Tibial artery (tissue), 4 donors: ENCODE results near the gene SLC12A5.

Experiments
- DNase-seq, 2 donors: peaks; one replicate each; pipeline ENCODE4 v3.0.0-alpha.2; 2019
- H3K27ac ChIP-seq, 2 donors: fragments of 200-600 bp; sonication (generic) in 1 of 2; 1 replicate in 1 of 2; 2 replicates in 1 of 2; pipeline ENCODE4 v1.5.1; 2018 to 2019; ENCODE audit warnings: mild to moderate bottlenecking in 1 of 2
- H3K27me3 ChIP-seq, 2 donors: fragments of 200-600 bp; sonication (generic) in 1 of 2; one replicate each; pipeline versions ENCODE4 v1.5.1 to v1.6.0; 2016 to 2019
- H3K36me3 ChIP-seq, 3 donors: fragments of 200-600 bp; sonication (generic) in 2 of 3; one replicate each; pipeline ENCODE4 v1.5.1; 2016 to 2019; ENCODE audit warnings: mild to moderate bottlenecking in 2 of 3
- H3K4me1 ChIP-seq, 4 donors: fragments of 200-600 bp; sonication (generic) in 2 of 4; 1 replicate in 3 of 4; 2 replicates in 1 of 4; pipeline ENCODE4 v1.5.1; 2016 to 2019
- H3K4me3 ChIP-seq, 2 donors: fragments of 200-600 bp; sonication (generic) in 1 of 2; 1 replicate in 1 of 2; 2 replicates in 1 of 2; pipeline ENCODE4 v1.5.1; 2018 to 2019; ENCODE audit warnings: mild to moderate bottlenecking in 2 of 2
- H3K9me3 ChIP-seq, 3 donors: fragments of 200-600 bp; sonication (generic) in 1 of 3; one replicate each; pipeline ENCODE4 v1.5.1; 2016 to 2019
- CTCF ChIP-seq, 2 experiments: fragments of 200-600 bp in 1 of 2; fragments of 450-650 bp in 1 of 2; IDR thresholded peaks; one replicate each; pipeline ENCODE4 v1.5.1; 2017 to 2019; ENCODE audit warnings: antibody characterized with exemption in 2 of 2, mild to moderate bottlenecking in 1 of 2, moderate library complexity in 1 of 2
- intact Hi-C: fragments of 100-400 bp; cut with DNase I; formaldehyde crosslinking; loops from one replicate; pipeline ENCODE4 v1.15.0; 2023; ENCODE audit warnings: low total_unique reads

SLC12A5 gene

GRCh38 chr20:46062621-46063020, 33.6 kb downstream of the SLC12A5 start:
- Histone ChIP-seq H3K27ac (no peak overlapping the region), H3K27me3 (peaks cover 0 to 3% of the 10 kb centered on the region in 2 donors), H3K9me3 (no peaks in the 10 kb centered on the region), H3K4me1 (peaks cover 0 to 17% (median 15%) of the 10 kb centered on the region in 4 donors), H3K36me3 (peaks cover 73 to 80% (median 76%) of the 10 kb centered on the region in 3 donors), H3K4me3 (no peak overlapping the region)
- intact Hi-C loops = no loop called here
- TF ChIP-seq CTCF (IDR thresholded peaks at IDR 0.05) = no peak
- no peak for DNase-seq

- intact Hi-C loops = no loop called here
- TF ChIP-seq CTCF (IDR thresholded peaks at IDR 0.05) = no peak
- no peak for DNase-seq
- no peaks in the 10 kb centered on the region for H3K9me3 ChIP-seq
- H3K36me3 ChIP-seq = peaks cover 79 to 85% (median 81%) of the 10 kb centered on the region in 3 donors
- no peak overlapping the region for H3K4me3 ChIP-seq
- H3K27ac ChIP-seq = no peak overlapping the region
- H3K27me3 ChIP-seq = no peaks in the 10 kb centered on the region
- H3K4me1 ChIP-seq = peaks cover 0 to 12% (median 10%) of the 10 kb centered on the region in 4 donors
Measured at GRCh38 chr20:46063151-46063550, 34.1 kb downstream of the SLC12A5 start.

- DNase-seq = no peak
- intact Hi-C loops = no loop called here
- Histone ChIP-seq H3K27ac (no peak overlapping the region), H3K9me3 (no peaks in the 10 kb centered on the region), H3K4me1 (peaks cover 0 to 7% (median 5%) of the 10 kb centered on the region in 4 donors), H3K27me3 (no peaks in the 10 kb centered on the region), H3K4me3 (no peak overlapping the region), H3K36me3 (peaks cover 84 to 90% (median 86%) of the 10 kb centered on the region in 3 donors)
- TF ChIP-seq CTCF (IDR thresholded peaks at IDR 0.05) = no peak
Measured at GRCh38 chr20:46063652-46064054, 34.6 kb downstream of the SLC12A5 start.

- no peak overlapping the region for H3K27ac ChIP-seq
- peaks cover 97 to 100% (median 99%) of the 10 kb centered on the region in 3 donors for H3K36me3 ChIP-seq
- H3K9me3 ChIP-seq = no peaks in the 10 kb centered on the region
- H3K4me1 ChIP-seq = no peaks in the 10 kb centered on the region
- H3K4me3 ChIP-seq = no peak overlapping the region
- H3K27me3 ChIP-seq = no peaks in the 10 kb centered on the region
- intact Hi-C loops = no loop called here
- DNase-seq = no peak
- TF ChIP-seq CTCF (IDR thresholded peaks at IDR 0.05) = no peak
Measured at GRCh38 chr20:46065006-46065405, 36.0 kb downstream of the SLC12A5 start.

GRCh38 chr20:46065691-46066090, 36.7 kb downstream of the SLC12A5 start:
- intact Hi-C loops = no loop called here
- Histone ChIP-seq H3K9me3 (no peaks in the 10 kb centered on the region), H3K4me1 (no peaks in the 10 kb centered on the region), H3K4me3 (no peak overlapping the region), H3K36me3 (peaks cover 93 to 97% (median 97%) of the 10 kb centered on the region in 3 donors), H3K27me3 (no peaks in the 10 kb centered on the region), H3K27ac (no peak overlapping the region)
- DNase-seq = no peak
- TF ChIP-seq CTCF (IDR thresholded peaks at IDR 0.05) = no peak
